Endodermal cell (in vitro differentiated cells): ENCODE measurements around the gene SLC6A18. TPM values are rescaled to one million over a fixed set of nuclear protein-coding genes. Genes with fewer than 3 reads are reported as not detected.

Experiments used
- DNase-seq: peaks from one replicate; pipeline ENCODE4 v3.0.0-alpha.2; 2017
- H3K27ac ChIP-seq: 2 replicates; pipeline ENCODE4 v1.5.1; 2013; ENCODE audit warnings: mild to moderate bottlenecking, low read depth, low read length, moderate library complexity
- H3K27me3 ChIP-seq: 2 replicates; pipeline ENCODE4 v1.6.1; 2013; ENCODE audit warnings: mild to moderate bottlenecking, low read length, moderate library complexity; ENCODE audit not compliant: insufficient read depth, control insufficient read depth, poor library complexity, severe bottlenecking
- H3K36me3 ChIP-seq: 2 replicates; pipeline ENCODE4 v1.7.0; 2013; ENCODE audit warnings: mild to moderate bottlenecking, low read length, moderate library complexity; ENCODE audit not compliant: control insufficient read depth, insufficient read depth
- H3K4me1 ChIP-seq: one replicate; pipeline ENCODE4 v1.7.0; 2013; ENCODE audit warnings: low read length; ENCODE audit not compliant: control insufficient read depth, insufficient read depth
- H3K4me3 ChIP-seq: 2 replicates; pipeline ENCODE4 v1.5.1; 2013; ENCODE audit warnings: mild to moderate bottlenecking, low read length, moderate library complexity
- H3K9ac ChIP-seq: 2 replicates; pipeline ENCODE4 v1.6.1; 2013; ENCODE audit warnings: mild to moderate bottlenecking, low read length, moderate library complexity; ENCODE audit not compliant: poor library complexity, severe bottlenecking; ENCODE audit errors: extremely low read depth
- H3K9me3 ChIP-seq: 2 replicates; pipeline ENCODE4 v1.6.1; 2013; ENCODE audit warnings: mild to moderate bottlenecking, low read length, moderate library complexity; ENCODE audit not compliant: control insufficient read depth
- H3K27ac Mint-ChIP-seq: 2 replicates; pipeline ENCODE4 v1.8.0; 2020; ENCODE audit warnings: mixed read lengths
- H3K27me3 Mint-ChIP-seq: 2 replicates; pipeline ENCODE4 v1.8.0; 2021; ENCODE audit warnings: mild to moderate bottlenecking, mixed read lengths; ENCODE audit not compliant: insufficient read depth
- H3K36me3 Mint-ChIP-seq: 2 replicates; pipeline ENCODE4 v1.8.0; 2020; ENCODE audit warnings: low read depth, mixed read lengths
- H3K4me1 Mint-ChIP-seq: 2 replicates; pipeline ENCODE4 v1.8.0; 2020; ENCODE audit warnings: mixed read lengths
- H3K4me3 Mint-ChIP-seq: 2 replicates; pipeline ENCODE4 v1.8.0; 2020; ENCODE audit warnings: mild to moderate bottlenecking, moderate library complexity, mixed read lengths
- H3K9me3 Mint-ChIP-seq: 2 replicates; pipeline ENCODE4 v1.8.0; 2020; ENCODE audit warnings: mild to moderate bottlenecking, mixed read lengths
- CTCF ChIP-seq: fragments of 200-600 bp; sonication (generic); conservative IDR thresholded peaks from 2 replicates; pipeline ENCODE4 v1.5.0; 2021; ENCODE audit warnings: antibody characterized with exemption, mild to moderate bottlenecking
- WGBS, 2 experiments: methylation state at CpG; one replicate each; pipeline versions ENCODE4 v1.1.5 to v1.1.7; 2013; ENCODE audit warnings: missing lambda C conversion rate in 2 of 2, mixed read lengths in 1 of 2; ENCODE audit not compliant: insufficient coverage in 1 of 2, insufficient read length in 1 of 2; 5-methylcytosine and 5-hydroxymethylcytosine counted together
- total RNA-seq, 2 donors: library from RNA; stranded (reverse); fragmentation: NEBNext Ultra II Directional in 1 of 2; extraction: Animal tissue kit (Norgen Biotek cat#: 25700) in 1 of 2; gene quantifications; 2 replicates in 1 of 2; 3 replicates in 1 of 2; pipeline ENCODE4 v1.2.1, GENCODE V29; 2021

The SLC6A18 gene
- total RNA-seq, 2 donors from 2014 or later: not detected

- Histone ChIP-seq H3K4me1 (no peaks in the 10 kb centered on the region), H3K27ac (no peak overlapping the region), H3K27me3 (no peaks in the 10 kb centered on the region), H3K9ac (no peak overlapping the region), H3K4me3 (no peak overlapping the region), H3K9me3 (no peaks in the 10 kb centered on the region), H3K36me3 (no peaks in the 10 kb centered on the region)
- 89 to 92% methylated on average over 19 to 23 of the region's 23 CpGs for WGBS, 2 experiments
- no peak for DNase-seq
- no peak for TF ChIP-seq CTCF
- peaks cover 4% of the 10 kb centered on the region for H3K4me1 Mint-ChIP-seq
- H3K9me3 Mint-ChIP-seq: no peaks in the 10 kb centered on the region
- no peak overlapping the region for H3K27ac Mint-ChIP-seq
- H3K27me3 Mint-ChIP-seq: no peaks in the 10 kb centered on the region
- H3K36me3 Mint-ChIP-seq: no peaks in the 10 kb centered on the region
- no peak overlapping the region for H3K4me3 Mint-ChIP-seq
These were observed 31.6 kb downstream of the SLC6A18 start for GRCh38 chr5:1256776-1257175.

- Mint-ChIP-seq H3K4me3 (no peak overlapping the region), H3K27ac (no peak overlapping the region), H3K4me1 (no peaks in the 10 kb centered on the region), H3K36me3 (no peaks in the 10 kb centered on the region), H3K9me3 (no peaks in the 10 kb centered on the region), H3K27me3 (no peaks in the 10 kb centered on the region)
- no peak overlapping the region for H3K9ac ChIP-seq
- TF ChIP-seq CTCF: no peak
- no peaks in the 10 kb centered on the region for H3K36me3 ChIP-seq
- H3K4me1 ChIP-seq: no peaks in the 10 kb centered on the region
- H3K4me3 ChIP-seq: no peak overlapping the region
- WGBS, 2 experiments: 91 to 93% methylated on average over 13 to 17 of the region's 17 CpGs
- DNase-seq: no peak
- no peaks in the 10 kb centered on the region for H3K9me3 ChIP-seq
- H3K27ac ChIP-seq: no peak overlapping the region
- H3K27me3 ChIP-seq: no peaks in the 10 kb centered on the region
These were observed 32.2 kb downstream of the SLC6A18 start for GRCh38 chr5:1257363-1257762.

GRCh38 chr5:1257841-1258240 lies 32.7 kb downstream of the SLC6A18 start:
- H3K36me3 Mint-ChIP-seq: no peaks in the 10 kb centered on the region
- no peak overlapping the region for H3K4me3 Mint-ChIP-seq
- no peaks in the 10 kb centered on the region for H3K27me3 Mint-ChIP-seq
- no peaks in the 10 kb centered on the region for H3K9me3 Mint-ChIP-seq
- H3K9ac ChIP-seq: no peak overlapping the region
- no peaks in the 10 kb centered on the region for H3K27me3 ChIP-seq
- no peak for TF ChIP-seq CTCF
- 88 to 93% methylated on average over 10 to 13 of the region's 13 CpGs for WGBS, 2 experiments
- no peaks in the 10 kb centered on the region for H3K9me3 ChIP-seq
- no peaks in the 10 kb centered on the region for H3K4me1 Mint-ChIP-seq
- H3K27ac Mint-ChIP-seq: no peak overlapping the region
- no peak overlapping the region for H3K4me3 ChIP-seq
- no peaks in the 10 kb centered on the region for H3K36me3 ChIP-seq
- no peak for DNase-seq
- no peak overlapping the region for H3K27ac ChIP-seq
- H3K4me1 ChIP-seq: no peaks in the 10 kb centered on the region
